Measurements from ENCODE around the gene CDX1. TPM values are rescaled to one million over a fixed set of nuclear protein-coding genes. Genes with fewer than 3 reads are reported as not detected.

The CDX1 gene
- total and polyA plus RNA-seq, 3 donors from 2014 or later: 3.4 to 5.2 (median 3.4) TPM

- Histone ChIP-seq H3K9me3 (no peaks in the 10 kb centered on the region), H3K36me3 (ENCODE audit: low read depth, missing control alignments) (no peaks in the 10 kb centered on the region), H3K27me3 (no peaks in the 10 kb centered on the region), H3K4me3 (no peak overlapping the region), H3K27ac (no peak overlapping the region), H3K4me1 (peaks cover 12% of the 10 kb centered on the region)
- no peak for DNase-seq
- intact Hi-C loops (cut with DNase I; ENCODE audit: low total_unique reads): loop anchor here (10.0 kb wide), 1 partner anchor 88 kb away; no protein-coding TSS in a partner anchor
- WGBS, 2 donors: 89 to 90% methylated on average over 7 to 10 of the region's 10 CpGs
- TF ChIP-seq POLR2A (IDR thresholded peaks at IDR 0.05): no peak
- no peak for TF ChIP-seq CTCF (IDR thresholded peaks at IDR 0.05)
These were observed 40.2 kb upstream of the CDX1 start for GRCh38 chr5:150126199-150126920.

GRCh38 chr5:150126921-150127265 lies 39.7 kb upstream of the CDX1 start:
- Histone ChIP-seq H3K9me3 (no peaks in the 10 kb centered on the region), H3K27me3 (no peaks in the 10 kb centered on the region), H3K4me3 (no peak overlapping the region), H3K4me1 (peaks cover 15% of the 10 kb centered on the region), H3K27ac (no peak overlapping the region), H3K36me3 (ENCODE audit: low read depth, missing control alignments) (no peaks in the 10 kb centered on the region)
- no peak for DNase-seq
- intact Hi-C loops (cut with DNase I; ENCODE audit: low total_unique reads): loop anchor here (10.0 kb wide), 1 partner anchor 88 kb away; no protein-coding TSS in a partner anchor
- WGBS, 2 donors: 81 to 86% methylated on average over 3 to 6 of the region's 6 CpGs
- TF ChIP-seq CTCF (IDR thresholded peaks at IDR 0.05): no peak
- TF ChIP-seq POLR2A (IDR thresholded peaks at IDR 0.05): no peak

- Histone ChIP-seq H3K27me3 (no peaks in the 10 kb centered on the region), H3K27ac (peak overlapping the region in 1 of 2 donors; percentile 76), H3K9me3 (no peaks in the 10 kb centered on the region), H3K4me1 (peaks cover 27% of the 10 kb centered on the region), H3K36me3 (ENCODE audit: low read depth, missing control alignments) (no peaks in the 10 kb centered on the region), H3K4me3 (no peak overlapping the region)
- intact Hi-C loops (cut with DNase I; ENCODE audit: low total_unique reads): loop anchor here (10.0 kb wide), 1 partner anchor 85 kb away; no protein-coding TSS in a partner anchor
- TF ChIP-seq POLR2A (IDR thresholded peaks at IDR 0.05): no peak
- no peak for TF ChIP-seq CTCF (IDR thresholded peaks at IDR 0.05)
- DNase-seq: no peak
- 62 to 90% methylated on average over 8 of the region's 8 CpGs for WGBS, 2 donors
These were observed 37.1 kb upstream of the CDX1 start for GRCh38 chr5:150129454-150129812.

GRCh38 chr5:150129813-150130492 lies 36.6 kb upstream of the CDX1 start:
- H3K9me3 ChIP-seq: no peaks in the 10 kb centered on the region
- TF ChIP-seq POLR2A (IDR thresholded peaks at IDR 0.05) (no peak), CTCF (IDR thresholded peaks at IDR 0.05) (peak; percentile 83 to 90 (median 87))
- H3K27me3 ChIP-seq: no peaks in the 10 kb centered on the region
- no peaks in the 10 kb centered on the region for H3K36me3 ChIP-seq (ENCODE audit: low read depth, missing control alignments)
- H3K4me1 ChIP-seq: peaks cover 27% of the 10 kb centered on the region
- DNase-seq: peak; percentile 81
- H3K4me3 ChIP-seq: no peak overlapping the region
- 42 to 49% methylated on average over 11 to 25 of the region's 25 CpGs for WGBS, 2 donors
- peak overlapping the region in 1 of 2 donors; percentile 76 for H3K27ac ChIP-seq
- intact Hi-C loops (cut with DNase I; ENCODE audit: low total_unique reads): loop anchor here (10.0 kb wide), 1 partner anchor 85 kb away; no protein-coding TSS in a partner anchor
